ENCODE measurements around the gene BTN1A1.

DNA sequence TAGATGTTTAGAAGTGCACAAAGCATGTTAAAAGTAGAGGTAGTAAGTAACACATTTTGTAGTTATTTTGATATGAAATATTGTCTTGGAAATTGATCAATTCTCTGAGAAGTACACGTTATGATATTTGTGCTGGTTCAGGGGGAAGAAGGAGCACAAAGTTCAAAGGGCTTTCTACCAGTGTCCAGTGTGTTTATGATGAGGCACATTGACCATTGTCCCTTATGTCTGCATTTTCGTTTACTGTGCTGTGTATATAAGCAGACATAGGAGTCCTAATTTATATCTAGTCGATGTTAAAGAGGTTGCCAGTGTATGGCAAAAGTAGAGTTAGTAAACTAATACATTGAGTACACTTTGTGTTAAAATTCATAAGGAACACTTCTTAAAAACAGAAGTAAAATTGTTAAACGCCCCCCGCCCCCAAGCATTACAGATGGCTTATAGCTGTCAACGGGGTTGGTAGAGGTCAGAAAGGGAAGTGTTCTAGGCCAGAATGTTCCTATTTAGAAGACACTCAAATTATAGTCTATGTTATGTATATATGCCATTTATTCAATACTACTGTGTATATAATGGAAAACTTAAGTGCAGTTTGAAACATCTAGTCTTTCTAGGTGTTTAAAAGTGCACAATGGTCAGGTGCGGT is 24.7 kb downstream of the BTN1A1 start:
- TF ChIP-seq, protein P1, sequence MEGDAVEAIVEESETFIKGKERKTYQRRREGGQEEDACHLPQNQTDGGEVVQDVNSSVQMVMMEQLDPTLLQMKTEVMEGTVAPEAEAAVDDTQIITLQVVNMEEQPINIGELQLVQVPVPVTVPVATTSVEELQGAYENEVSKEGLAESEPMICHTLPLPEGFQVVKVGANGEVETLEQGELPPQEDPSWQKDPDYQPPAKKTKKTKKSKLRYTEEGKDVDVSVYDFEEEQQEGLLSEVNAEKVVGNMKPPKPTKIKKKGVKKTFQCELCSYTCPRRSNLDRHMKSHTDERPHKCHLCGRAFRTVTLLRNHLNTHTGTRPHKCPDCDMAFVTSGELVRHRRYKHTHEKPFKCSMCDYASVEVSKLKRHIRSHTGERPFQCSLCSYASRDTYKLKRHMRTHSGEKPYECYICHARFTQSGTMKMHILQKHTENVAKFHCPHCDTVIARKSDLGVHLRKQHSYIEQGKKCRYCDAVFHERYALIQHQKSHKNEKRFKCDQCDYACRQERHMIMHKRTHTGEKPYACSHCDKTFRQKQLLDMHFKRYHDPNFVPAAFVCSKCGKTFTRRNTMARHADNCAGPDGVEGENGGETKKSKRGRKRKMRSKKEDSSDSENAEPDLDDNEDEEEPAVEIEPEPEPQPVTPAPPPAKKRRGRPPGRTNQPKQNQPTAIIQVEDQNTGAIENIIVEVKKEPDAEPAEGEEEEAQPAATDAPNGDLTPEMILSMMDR (IDR thresholded peaks at IDR 0.05), result no peak
- TF ChIP-seq EZH2phosphoT487 (IDR thresholded peaks at IDR 0.05), result no peak
